Activated CD4-positive, alpha-beta T cell treated with anti-CD3 and anti-CD28 coated beads, Interleukin-2, Interleukin-4, amounts not matched to agents 100 ng/mL and 50 ng/mL, durations not matched to agents 16 hours and 8 hours (primary cell): ENCODE measurements around the gene AARSD1.
A peak's percentile ranks its signal among the peaks of the same experiment; 100 is the strongest.
"Not testable (repeated sequence)": the region's sequence is repeated elsewhere in the genome, so short reads cannot be mapped to it uniquely, and the experiment has no call there.

Source experiments
- DNase-seq: peaks from one replicate; pipeline ENCODE4 v3.0.0-alpha.2; 2020; ENCODE audit warnings: low spot score

Gene AARSD1

GRCh38 chr17:42964161-42964932 lies at the start of gene AARSD1:
TSS of gene AARSD1 (minus strand) at chr17:42964454. CDS start at chr17:42964440, 14 bp downstream.
- DNase-seq, result peak; percentile 94

- no peak for DNase-seq
Measured at GRCh38 chr17:43013296-43013695, 49.0 kb upstream of the AARSD1 start.

DNA sequence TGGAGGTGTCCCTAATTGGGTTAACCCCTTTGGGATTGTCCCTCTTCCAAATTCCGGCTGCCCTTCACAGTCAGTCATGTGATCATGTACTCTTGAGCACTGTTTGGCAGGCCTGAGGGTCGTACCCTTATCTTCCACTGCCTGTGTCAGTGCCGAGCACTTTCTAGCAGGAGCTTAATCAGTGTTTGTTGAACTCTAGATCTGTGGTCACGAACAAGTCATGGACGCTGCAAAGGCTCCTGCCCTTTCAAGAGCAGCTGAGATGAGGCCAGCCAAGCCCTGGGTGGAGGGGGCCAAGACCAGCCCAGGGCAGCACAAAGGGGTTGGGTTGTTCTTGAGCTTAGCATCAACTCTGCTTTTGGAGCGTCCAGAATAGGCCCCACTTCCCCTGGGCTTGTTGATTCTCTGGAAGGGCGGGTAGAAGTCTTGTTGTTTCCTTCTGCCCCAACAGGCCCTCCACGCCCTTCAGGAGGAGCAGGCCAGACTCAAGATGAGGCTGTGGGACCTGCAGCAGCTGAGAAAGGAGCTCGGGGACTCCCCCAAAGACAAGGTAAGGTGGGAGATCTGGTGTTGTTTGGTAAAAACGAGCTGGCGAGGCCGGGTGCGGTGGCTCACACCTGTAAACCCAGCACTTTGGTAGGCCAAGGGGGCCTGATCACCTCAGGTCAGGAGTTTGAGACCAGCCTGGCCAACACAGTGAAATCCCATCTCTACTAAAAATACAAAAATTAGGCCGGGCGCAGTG lies 47.6 kb upstream of the AARSD1 start:
- no peak for DNase-seq

- no peak for DNase-seq
Measured at GRCh38 chr17:43010667-43011308, 46.5 kb upstream of the AARSD1 start.

DNA sequence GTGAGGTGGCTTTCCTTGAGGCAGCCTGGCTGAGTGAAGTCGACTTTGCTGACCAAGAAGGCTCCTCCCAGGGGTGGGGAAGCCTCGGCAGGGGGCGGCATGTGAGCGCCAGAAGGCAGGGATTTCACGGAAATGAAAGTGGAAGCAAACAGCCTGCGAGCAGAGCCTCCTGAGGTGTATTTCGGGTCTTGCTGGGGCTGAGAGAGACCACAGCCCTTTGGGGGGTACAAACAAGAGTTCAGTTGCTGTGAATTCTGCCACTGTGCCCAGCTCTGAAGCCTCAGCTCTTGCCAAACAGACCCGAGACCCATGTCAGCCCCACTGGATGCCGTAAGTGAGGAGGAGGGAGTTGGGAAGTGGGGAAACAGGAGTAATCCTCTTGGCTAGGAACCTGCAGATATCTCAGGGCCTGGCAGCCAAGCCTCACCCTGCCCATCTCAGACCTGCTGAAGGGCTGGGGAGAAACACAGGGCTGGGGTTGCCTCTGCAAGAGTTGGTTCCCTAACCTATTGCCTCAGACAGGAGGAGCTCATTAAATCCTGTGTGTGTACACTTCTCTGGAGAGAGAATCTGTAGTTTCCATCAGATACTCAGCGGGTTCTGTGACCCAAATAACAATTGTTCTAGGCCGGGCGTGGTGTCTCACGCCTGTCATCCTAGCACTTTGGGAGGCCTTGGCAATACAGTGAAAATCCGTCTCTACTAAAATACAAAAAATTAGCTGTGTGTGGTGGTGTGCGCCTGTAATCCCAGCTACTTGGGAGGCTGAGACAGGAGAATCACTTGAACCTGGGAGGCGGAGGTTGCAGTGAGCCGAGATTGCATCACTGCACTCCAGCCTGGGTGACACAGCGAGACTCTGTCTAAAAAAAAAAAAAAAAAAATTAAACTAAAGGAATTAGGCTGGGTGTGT lies 42.6 kb upstream of the AARSD1 start, which contains the start of gene IFI35:
IFI35 (plus strand) TSS at position 146 of the 913 bp plus-strand sequence; CDS start at position 310, 164 bp downstream.
- peak; percentile 91 for DNase-seq

- no peak for DNase-seq
Measured at GRCh38 chr17:43003542-43004172, 39.4 kb upstream of the AARSD1 start.

DNA sequence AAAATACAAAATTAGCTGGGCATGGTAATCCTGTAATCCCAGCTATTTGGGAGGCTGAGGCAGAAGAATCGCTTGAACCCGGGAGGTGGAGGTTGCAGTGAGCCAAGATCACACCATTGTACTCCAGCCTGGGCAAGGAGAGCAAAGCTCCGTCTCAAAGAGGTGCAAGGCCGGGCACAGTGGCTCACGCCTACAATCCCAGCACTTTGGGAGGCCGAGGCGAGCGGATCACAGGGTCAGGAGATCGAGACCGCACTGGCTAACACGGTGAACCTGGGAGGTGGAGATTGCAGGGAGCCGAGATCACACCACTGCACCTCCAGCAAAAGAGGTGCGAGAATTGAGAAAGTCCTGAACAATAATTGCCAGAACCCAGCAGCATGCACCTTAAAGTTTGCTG lies 36.6 kb upstream of the AARSD1 start:
- DNase-seq, result not testable (repeated sequence)

DNA sequence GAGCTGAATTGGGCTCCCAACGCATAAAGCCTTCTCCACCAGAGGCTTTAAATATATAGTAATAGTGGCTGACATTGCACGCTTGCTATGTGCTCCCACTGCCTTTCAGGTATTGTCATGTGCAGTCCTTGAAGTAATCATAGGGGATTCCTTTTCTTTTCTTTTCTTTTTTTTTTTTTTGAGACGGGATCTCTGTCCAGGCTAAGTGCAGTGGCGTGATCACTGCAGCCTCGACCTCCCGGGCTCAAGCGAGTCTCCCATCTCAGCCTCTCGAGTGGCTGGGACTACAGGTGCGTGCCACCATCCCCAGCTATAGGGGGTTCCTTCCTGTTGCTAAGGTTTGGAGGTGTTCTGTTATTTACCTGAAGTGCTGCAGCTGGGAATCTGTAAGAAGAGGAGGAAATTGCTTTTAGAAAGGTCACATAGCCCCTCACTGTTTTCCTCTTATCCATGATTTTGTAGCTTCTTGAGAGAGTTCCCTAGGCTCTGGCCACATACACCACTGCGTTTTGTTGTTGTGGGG lies 34.8 kb upstream of the AARSD1 start:
- DNase-seq, result no peak

GRCh38 chr17:42997984-42998938 lies 34.0 kb upstream of the AARSD1 start, which contains the start of gene RPL27:
TSS of gene RPL27 (plus strand) at chr17:42998419. CDS start at chr17:42998751, 332 bp downstream.
- peak; percentile 99 for DNase-seq

- no peak for DNase-seq
Measured at GRCh38 chr17:42997390-42997983, 33.2 kb upstream of the AARSD1 start.

DNA sequence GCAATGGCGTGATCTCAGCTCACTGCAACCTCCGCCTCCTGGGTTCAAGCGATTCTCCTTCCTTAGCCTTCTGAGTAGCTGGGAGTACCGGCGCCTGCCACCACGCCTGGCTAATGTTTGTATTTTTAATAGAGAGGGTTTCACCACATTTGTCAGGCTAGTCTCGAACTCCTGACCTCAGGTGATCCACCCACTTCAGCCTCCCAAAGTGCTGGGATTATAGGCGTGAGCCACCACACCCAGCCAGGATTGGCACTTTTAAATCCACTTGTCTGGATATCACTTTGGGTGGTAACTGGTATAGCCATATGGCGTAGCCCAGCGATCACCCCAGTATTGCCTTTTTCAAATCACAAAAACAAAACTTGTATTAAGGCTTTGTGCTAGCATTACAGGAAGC lies 29.7 kb upstream of the AARSD1 start:
- DNase-seq, result not testable (repeated sequence)

DNA sequence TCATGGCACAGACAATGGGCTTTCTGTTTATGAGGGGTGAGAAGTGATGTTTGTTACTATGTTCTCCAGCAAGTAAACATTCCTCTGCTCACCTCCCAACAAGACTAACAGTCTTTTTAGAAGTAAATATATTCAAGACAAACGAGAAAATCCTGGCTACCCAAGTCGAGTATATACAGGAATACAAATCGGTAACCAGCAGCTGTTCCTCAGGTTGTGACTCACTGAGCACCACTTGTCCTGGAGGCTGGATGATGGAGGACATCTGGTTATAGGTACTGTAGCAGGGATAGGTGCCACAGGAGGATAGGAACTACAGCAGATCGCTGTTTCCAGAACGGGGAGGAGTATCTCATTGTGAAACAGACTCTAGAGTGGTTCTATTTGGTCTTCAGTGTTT lies 28.6 kb upstream of the AARSD1 start:
- no peak for DNase-seq

- DNase-seq, result no peak
Measured at GRCh38 chr17:42991471-42991870, 27.2 kb upstream of the AARSD1 start.

GRCh38 chr17:42989726-42990652 lies 25.7 kb upstream of the AARSD1 start:
- DNase-seq, result no peak

GRCh38 chr17:42989141-42989540 lies 24.9 kb upstream of the AARSD1 start:
- DNase-seq, result no peak

- DNase-seq, result no peak
Measured at GRCh38 chr17:42985225-42985624, 21.0 kb upstream of the AARSD1 start.

- DNase-seq, result no peak
Measured at GRCh38 chr17:42982266-42982665, 18.0 kb upstream of the AARSD1 start.

GRCh38 chr17:42980766-42981397 lies 16.6 kb upstream of the AARSD1 start:
- DNase-seq, result peak; percentile 76
